Measurements from ENCODE around the gene CFAP52. TPM values are rescaled to one million over a fixed set of nuclear protein-coding genes. Genes with fewer than 3 reads are reported as not detected.

Gene CFAP52
- total RNA-seq (under 1 TPM in 1 of 2 donors, not detected in 1; 0.33 TPM), polyA plus RNA-seq (not detected)

- DNase-seq (ENCODE audit: low spot score): peak; percentile 78
- Histone ChIP-seq H3K27me3 (ENCODE audit: control insufficient read depth in 4 of 4, insufficient read depth in 4 of 4, low read length in 3 of 4) (no peaks in the 10 kb centered on the region), H3K9ac (ENCODE audit: low read depth in 1 of 2, low read length in 2 of 2) (peak within 1 kb of the TSS; percentile 73 to 86), H3K4me1 (ENCODE audit: control insufficient read depth in 4 of 4, insufficient read depth in 4 of 4, low read length in 3 of 4) (peaks cover 0 to 24% (median 20%) of the 10 kb centered on the region in 4 donors), H3K4me3 (ENCODE audit: low read depth in 1 of 3, low read length in 3 of 3) (peak within 1 kb of the TSS; percentile 81 to 93 (median 87)), H3K9me3 (ENCODE audit: control insufficient read depth in 4 of 4, low read length in 3 of 4) (no peaks in the 10 kb centered on the region), H3K36me3 (ENCODE audit: control insufficient read depth in 4 of 4, insufficient read depth in 3 of 4, low read depth in 1 of 4, low read length in 3 of 4) (no peaks in the 10 kb centered on the region), H3K27ac (ENCODE audit: low read depth in 1 of 2, low read length in 2 of 2) (peak within 1 kb of the TSS; percentile 11 to 17)
- 6% methylated on average over 38 of the region's 38 CpGs for WGBS
- TF ChIP-seq, protein P1, sequence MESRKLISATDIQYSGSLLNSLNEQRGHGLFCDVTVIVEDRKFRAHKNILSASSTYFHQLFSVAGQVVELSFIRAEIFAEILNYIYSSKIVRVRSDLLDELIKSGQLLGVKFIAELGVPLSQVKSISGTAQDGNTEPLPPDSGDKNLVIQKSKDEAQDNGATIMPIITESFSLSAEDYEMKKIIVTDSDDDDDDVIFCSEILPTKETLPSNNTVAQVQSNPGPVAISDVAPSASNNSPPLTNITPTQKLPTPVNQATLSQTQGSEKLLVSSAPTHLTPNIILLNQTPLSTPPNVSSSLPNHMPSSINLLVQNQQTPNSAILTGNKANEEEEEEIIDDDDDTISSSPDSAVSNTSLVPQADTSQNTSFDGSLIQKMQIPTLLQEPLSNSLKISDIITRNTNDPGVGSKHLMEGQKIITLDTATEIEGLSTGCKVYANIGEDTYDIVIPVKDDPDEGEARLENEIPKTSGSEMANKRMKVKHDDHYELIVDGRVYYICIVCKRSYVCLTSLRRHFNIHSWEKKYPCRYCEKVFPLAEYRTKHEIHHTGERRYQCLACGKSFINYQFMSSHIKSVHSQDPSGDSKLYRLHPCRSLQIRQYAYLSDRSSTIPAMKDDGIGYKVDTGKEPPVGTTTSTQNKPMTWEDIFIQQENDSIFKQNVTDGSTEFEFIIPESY (IDR thresholded peaks at IDR 0.05): no peak
- TF ChIP-seq EGR1 (IDR thresholded peaks at IDR 0.05; ENCODE audit: low read depth in 2 of 2) (peak; percentile 67 to 75), FOXA2 (IDR thresholded peaks at IDR 0.05) (no peak), CTCF (IDR thresholded peaks at IDR 0.05; ENCODE audit: low read depth, low read length, missing input control) (peak; percentile 66), RAD21 (IDR thresholded peaks at IDR 0.05) (peak; percentile 81 to 83)
These were observed at the start of gene CFAP52 for GRCh38 chr17:9576521-9577372. Gene CFAP52, plus strand, starts transcription at chr17:9576642. Its CDS starts 54 bp downstream, at chr17:9576696.

- Histone ChIP-seq H3K27me3 (ENCODE audit: control insufficient read depth in 4 of 4, insufficient read depth in 4 of 4, low read length in 3 of 4) (no peaks in the 10 kb centered on the region), H3K36me3 (ENCODE audit: control insufficient read depth in 4 of 4, insufficient read depth in 3 of 4, low read depth in 1 of 4, low read length in 3 of 4) (no peaks in the 10 kb centered on the region), H3K4me1 (ENCODE audit: control insufficient read depth in 4 of 4, insufficient read depth in 4 of 4, low read length in 3 of 4) (no peaks in the 10 kb centered on the region), H3K4me3 (ENCODE audit: low read depth in 1 of 3, low read length in 3 of 3) (no peak overlapping the region), H3K9ac (ENCODE audit: low read depth in 1 of 2, low read length in 2 of 2) (no peak overlapping the region), H3K27ac (ENCODE audit: low read depth in 1 of 2, low read length in 2 of 2) (no peak overlapping the region), H3K9me3 (ENCODE audit: control insufficient read depth in 4 of 4, low read length in 3 of 4) (no peaks in the 10 kb centered on the region)
- TF ChIP-seq, protein P1 (IDR thresholded peaks at IDR 0.05): no peak
- TF ChIP-seq, protein P2, sequence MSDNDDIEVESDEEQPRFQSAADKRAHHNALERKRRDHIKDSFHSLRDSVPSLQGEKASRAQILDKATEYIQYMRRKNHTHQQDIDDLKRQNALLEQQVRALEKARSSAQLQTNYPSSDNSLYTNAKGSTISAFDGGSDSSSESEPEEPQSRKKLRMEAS (IDR thresholded peaks at IDR 0.05): no peak
- WGBS: 74% methylated on average over 3 of the region's 3 CpGs
- DNase-seq (ENCODE audit: low spot score): no peak
These were observed 48.7 kb upstream of the CFAP52 start for GRCh38 chr17:9527788-9528187.

GRCh38 chr17:9529033-9529700 is 47.3 kb upstream of the CFAP52 start:
- Histone ChIP-seq H3K4me1 (ENCODE audit: control insufficient read depth in 4 of 4, insufficient read depth in 4 of 4, low read length in 3 of 4) (no peaks in the 10 kb centered on the region), H3K36me3 (ENCODE audit: control insufficient read depth in 4 of 4, insufficient read depth in 3 of 4, low read depth in 1 of 4, low read length in 3 of 4) (no peaks in the 10 kb centered on the region), H3K9me3 (ENCODE audit: control insufficient read depth in 4 of 4, low read length in 3 of 4) (no peaks in the 10 kb centered on the region), H3K27ac (ENCODE audit: low read depth in 1 of 2, low read length in 2 of 2) (no peak overlapping the region), H3K27me3 (ENCODE audit: control insufficient read depth in 4 of 4, insufficient read depth in 4 of 4, low read length in 3 of 4) (no peaks in the 10 kb centered on the region), H3K4me3 (ENCODE audit: low read depth in 1 of 3, low read length in 3 of 3) (no peak overlapping the region), H3K9ac (ENCODE audit: low read depth in 1 of 2, low read length in 2 of 2) (no peak overlapping the region)
- DNase-seq (ENCODE audit: low spot score): no peak
- 69% methylated on average over 5 of the region's 5 CpGs for WGBS
- TF ChIP-seq CTCF (IDR thresholded peaks at IDR 0.05; ENCODE audit: low read depth, low read length, missing input control) (peak; percentile 27), NR2F2 (IDR thresholded peaks at IDR 0.05) (no peak), RAD21 (IDR thresholded peaks at IDR 0.05) (peak; percentile 64 to 70)
